Liver (tissue), 3 donors: Measurements from ENCODE around the gene FAM117A.

Source experiments
- EGR1 ChIP-seq, 2 donors: IDR thresholded peaks; 2 replicates each; pipeline ENCODE4 v1.6.1; 2016 to 2018; ENCODE audit warnings: antibody characterized with exemption in 2 of 2, low read depth in 2 of 2
- FOXA2 ChIP-seq: IDR thresholded peaks from 2 replicates; pipeline ENCODE4 v1.6.1; 2016; ENCODE audit warnings: antibody characterized with exemption
- GABPA ChIP-seq, 2 donors: IDR thresholded peaks in 1 of 2; conservative IDR thresholded peaks in 1 of 2; 2 replicates each; pipeline ENCODE4 v1.6.1; 2016; ENCODE audit warnings: antibody characterized with exemption in 2 of 2, mild to moderate bottlenecking in 1 of 2, moderate library complexity in 1 of 2
- JUND ChIP-seq, 2 donors: IDR thresholded peaks; 2 replicates each; pipeline ENCODE4 v1.6.1; 2016; ENCODE audit warnings: antibody characterized with exemption in 2 of 2
- RAD21 ChIP-seq, 2 donors: IDR thresholded peaks; 2 replicates each; pipeline ENCODE4 v1.6.1; 2016; ENCODE audit warnings: antibody characterized with exemption in 2 of 2, mild to moderate bottlenecking in 2 of 2
- SP1 ChIP-seq: IDR thresholded peaks from 2 replicates; pipeline ENCODE4 v1.6.1; 2018; ENCODE audit warnings: antibody characterized with exemption, mild to moderate bottlenecking
- TAF1 ChIP-seq: conservative IDR thresholded peaks from 2 replicates; pipeline ENCODE4 v1.6.1; 2016; ENCODE audit warnings: antibody characterized with exemption, mild to moderate bottlenecking
- YY1 ChIP-seq: IDR thresholded peaks from 2 replicates; pipeline ENCODE4 v1.6.1; 2016; ENCODE audit warnings: antibody characterized with exemption, mild to moderate bottlenecking
- TF ChIP-seq, protein P1 (sequence below): fragments of 150-350 bp; IDR thresholded peaks from 2 replicates; pipeline ENCODE4 v1.5.1; 2017; ENCODE audit warnings: improper control_type of control experiment, low read depth, low read length; ENCODE audit not compliant: missing input control
- TF ChIP-seq, protein P2 (sequence below): IDR thresholded peaks from 2 replicates; pipeline ENCODE4 v1.6.1; 2016; ENCODE audit warnings: antibody characterized with exemption, mild to moderate bottlenecking
- TF ChIP-seq, protein P3 (sequence below): IDR thresholded peaks from 2 replicates; pipeline ENCODE4 v1.6.1; 2016; ENCODE audit warnings: antibody characterized with exemption
- TF ChIP-seq, protein P4 (sequence below): IDR thresholded peaks from 2 replicates; pipeline ENCODE4 v1.6.1; 2016; ENCODE audit warnings: antibody characterized with exemption
- TF ChIP-seq, protein P5 (sequence below): IDR thresholded peaks from 2 replicates; pipeline ENCODE4 v1.6.1; 2016; ENCODE audit warnings: antibody characterized with exemption
- donor health status: healthy.
- donor health status: healthy.

DNA sequence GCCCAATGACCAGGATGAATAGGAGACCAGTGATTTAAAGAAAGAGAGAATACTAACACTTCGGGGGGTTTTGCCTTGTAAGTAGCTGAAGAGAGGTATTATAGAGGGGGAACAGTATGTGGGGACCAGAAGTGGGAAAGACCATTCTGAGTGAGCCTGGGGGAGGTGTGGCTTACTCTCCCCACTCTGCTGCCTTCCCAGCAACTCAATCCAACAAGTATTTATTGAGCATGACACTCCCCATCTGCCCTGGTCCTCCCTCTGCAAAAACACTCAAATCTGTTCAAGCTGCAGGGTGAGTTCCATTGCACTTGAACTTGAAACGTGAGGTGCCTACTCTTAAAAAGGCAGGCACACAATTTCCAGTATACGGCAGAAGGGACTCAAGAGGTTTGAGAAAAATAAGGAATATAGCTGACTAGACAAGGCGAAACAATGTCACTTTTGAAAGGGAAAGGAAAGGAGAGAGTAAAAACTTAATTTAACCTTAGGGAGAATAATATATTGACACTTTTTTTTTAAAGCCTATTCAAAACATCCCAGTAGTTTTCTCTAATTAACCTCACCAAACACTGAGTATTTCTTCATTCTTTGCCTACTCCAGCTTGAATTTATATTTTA lies 8.2 kb downstream of the FAM117A start:
- TF ChIP-seq, protein P1, sequence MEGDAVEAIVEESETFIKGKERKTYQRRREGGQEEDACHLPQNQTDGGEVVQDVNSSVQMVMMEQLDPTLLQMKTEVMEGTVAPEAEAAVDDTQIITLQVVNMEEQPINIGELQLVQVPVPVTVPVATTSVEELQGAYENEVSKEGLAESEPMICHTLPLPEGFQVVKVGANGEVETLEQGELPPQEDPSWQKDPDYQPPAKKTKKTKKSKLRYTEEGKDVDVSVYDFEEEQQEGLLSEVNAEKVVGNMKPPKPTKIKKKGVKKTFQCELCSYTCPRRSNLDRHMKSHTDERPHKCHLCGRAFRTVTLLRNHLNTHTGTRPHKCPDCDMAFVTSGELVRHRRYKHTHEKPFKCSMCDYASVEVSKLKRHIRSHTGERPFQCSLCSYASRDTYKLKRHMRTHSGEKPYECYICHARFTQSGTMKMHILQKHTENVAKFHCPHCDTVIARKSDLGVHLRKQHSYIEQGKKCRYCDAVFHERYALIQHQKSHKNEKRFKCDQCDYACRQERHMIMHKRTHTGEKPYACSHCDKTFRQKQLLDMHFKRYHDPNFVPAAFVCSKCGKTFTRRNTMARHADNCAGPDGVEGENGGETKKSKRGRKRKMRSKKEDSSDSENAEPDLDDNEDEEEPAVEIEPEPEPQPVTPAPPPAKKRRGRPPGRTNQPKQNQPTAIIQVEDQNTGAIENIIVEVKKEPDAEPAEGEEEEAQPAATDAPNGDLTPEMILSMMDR, result no peak
- TF ChIP-seq, protein P2, sequence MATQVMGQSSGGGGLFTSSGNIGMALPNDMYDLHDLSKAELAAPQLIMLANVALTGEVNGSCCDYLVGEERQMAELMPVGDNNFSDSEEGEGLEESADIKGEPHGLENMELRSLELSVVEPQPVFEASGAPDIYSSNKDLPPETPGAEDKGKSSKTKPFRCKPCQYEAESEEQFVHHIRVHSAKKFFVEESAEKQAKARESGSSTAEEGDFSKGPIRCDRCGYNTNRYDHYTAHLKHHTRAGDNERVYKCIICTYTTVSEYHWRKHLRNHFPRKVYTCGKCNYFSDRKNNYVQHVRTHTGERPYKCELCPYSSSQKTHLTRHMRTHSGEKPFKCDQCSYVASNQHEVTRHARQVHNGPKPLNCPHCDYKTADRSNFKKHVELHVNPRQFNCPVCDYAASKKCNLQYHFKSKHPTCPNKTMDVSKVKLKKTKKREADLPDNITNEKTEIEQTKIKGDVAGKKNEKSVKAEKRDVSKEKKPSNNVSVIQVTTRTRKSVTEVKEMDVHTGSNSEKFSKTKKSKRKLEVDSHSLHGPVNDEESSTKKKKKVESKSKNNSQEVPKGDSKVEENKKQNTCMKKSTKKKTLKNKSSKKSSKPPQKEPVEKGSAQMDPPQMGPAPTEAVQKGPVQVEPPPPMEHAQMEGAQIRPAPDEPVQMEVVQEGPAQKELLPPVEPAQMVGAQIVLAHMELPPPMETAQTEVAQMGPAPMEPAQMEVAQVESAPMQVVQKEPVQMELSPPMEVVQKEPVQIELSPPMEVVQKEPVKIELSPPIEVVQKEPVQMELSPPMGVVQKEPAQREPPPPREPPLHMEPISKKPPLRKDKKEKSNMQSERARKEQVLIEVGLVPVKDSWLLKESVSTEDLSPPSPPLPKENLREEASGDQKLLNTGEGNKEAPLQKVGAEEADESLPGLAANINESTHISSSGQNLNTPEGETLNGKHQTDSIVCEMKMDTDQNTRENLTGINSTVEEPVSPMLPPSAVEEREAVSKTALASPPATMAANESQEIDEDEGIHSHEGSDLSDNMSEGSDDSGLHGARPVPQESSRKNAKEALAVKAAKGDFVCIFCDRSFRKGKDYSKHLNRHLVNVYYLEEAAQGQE, result no peak
- TF ChIP-seq SP1 (no peak), TAF1 (no peak), EGR1 (IDR thresholded peaks at IDR 0.05; ENCODE audit: low read depth in 2 of 2) (no peak), RAD21 (IDR thresholded peaks at IDR 0.05) (no peak), JUND (IDR thresholded peaks at IDR 0.05) (no peak), GABPA (IDR thresholded peaks at IDR 0.05 in 1 of 2, conservative IDR thresholded peaks at IDR 0.05 in 1 of 2) (no peak), FOXA2 (no peak), YY1 (no peak)
- TF ChIP-seq, protein P3, sequence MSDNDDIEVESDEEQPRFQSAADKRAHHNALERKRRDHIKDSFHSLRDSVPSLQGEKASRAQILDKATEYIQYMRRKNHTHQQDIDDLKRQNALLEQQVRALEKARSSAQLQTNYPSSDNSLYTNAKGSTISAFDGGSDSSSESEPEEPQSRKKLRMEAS, result no peak
- TF ChIP-seq, protein P4, sequence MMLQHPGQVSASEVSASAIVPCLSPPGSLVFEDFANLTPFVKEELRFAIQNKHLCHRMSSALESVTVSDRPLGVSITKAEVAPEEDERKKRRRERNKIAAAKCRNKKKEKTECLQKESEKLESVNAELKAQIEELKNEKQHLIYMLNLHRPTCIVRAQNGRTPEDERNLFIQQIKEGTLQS, result no peak
- TF ChIP-seq, protein P5, sequence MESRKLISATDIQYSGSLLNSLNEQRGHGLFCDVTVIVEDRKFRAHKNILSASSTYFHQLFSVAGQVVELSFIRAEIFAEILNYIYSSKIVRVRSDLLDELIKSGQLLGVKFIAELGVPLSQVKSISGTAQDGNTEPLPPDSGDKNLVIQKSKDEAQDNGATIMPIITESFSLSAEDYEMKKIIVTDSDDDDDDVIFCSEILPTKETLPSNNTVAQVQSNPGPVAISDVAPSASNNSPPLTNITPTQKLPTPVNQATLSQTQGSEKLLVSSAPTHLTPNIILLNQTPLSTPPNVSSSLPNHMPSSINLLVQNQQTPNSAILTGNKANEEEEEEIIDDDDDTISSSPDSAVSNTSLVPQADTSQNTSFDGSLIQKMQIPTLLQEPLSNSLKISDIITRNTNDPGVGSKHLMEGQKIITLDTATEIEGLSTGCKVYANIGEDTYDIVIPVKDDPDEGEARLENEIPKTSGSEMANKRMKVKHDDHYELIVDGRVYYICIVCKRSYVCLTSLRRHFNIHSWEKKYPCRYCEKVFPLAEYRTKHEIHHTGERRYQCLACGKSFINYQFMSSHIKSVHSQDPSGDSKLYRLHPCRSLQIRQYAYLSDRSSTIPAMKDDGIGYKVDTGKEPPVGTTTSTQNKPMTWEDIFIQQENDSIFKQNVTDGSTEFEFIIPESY, result no peak
